GM18498 (cell line): ENCODE results near the gene POLR2L.

Experiments
- ATAC-seq: cut with Tn5 transposase; IDR thresholded peaks from one replicate; pipeline ENCODE4 v1.9.1; 2021; ENCODE audit warnings: mild to moderate bottlenecking, moderate library complexity; ENCODE audit not compliant: unreplicated experiment

Gene POLR2L

GRCh38 chr11:839875-840617, 2.3 kb downstream of the POLR2L start:
- ATAC-seq = no peak

- no peak for ATAC-seq
Measured at GRCh38 chr11:839280-839623, 3.1 kb downstream of the POLR2L start.

- no peak for ATAC-seq
Measured at GRCh38 chr11:838441-839279, 3.7 kb downstream of the POLR2L start.

GRCh38 chr11:837990-838307, 4.4 kb downstream of the POLR2L start:
- no peak for ATAC-seq

- no peak for ATAC-seq
Measured at GRCh38 chr11:837189-837989, 4.9 kb downstream of the POLR2L start.

GRCh38 chr11:836700-837099, 5.6 kb downstream of the POLR2L start:
- ATAC-seq = no peak

- no peak for ATAC-seq
Measured at GRCh38 chr11:836274-836673, 6.1 kb downstream of the POLR2L start.

GRCh38 chr11:834371-835316, 7.7 kb downstream of the POLR2L start:
- ATAC-seq = no peak

GRCh38 chr11:833849-834311, 8.4 kb downstream of the POLR2L start:
- no peak for ATAC-seq

- ATAC-seq = peak; percentile 19
Measured at GRCh38 chr11:833114-833791, 9.1 kb downstream of the POLR2L start.

GRCh38 chr11:832529-833113, 9.7 kb downstream of the POLR2L start, which contains the start of gene CD151:
Gene CD151, plus strand, starts transcription at chr11:832952. Its CDS starts 3,118 bp downstream, at chr11:836070.
- peak; percentile 48 for ATAC-seq

- no peak for ATAC-seq
Measured at GRCh38 chr11:831961-832528, 10.3 kb downstream of the POLR2L start.

- no peak for ATAC-seq
Measured at GRCh38 chr11:831118-831864, 11.0 kb downstream of the POLR2L start.

- ATAC-seq = no peak
Measured at GRCh38 chr11:830295-831117, 11.8 kb downstream of the POLR2L start.

- ATAC-seq = no peak
Measured at GRCh38 chr11:829847-830294, 12.5 kb downstream of the POLR2L start.

- ATAC-seq = no peak
Measured at GRCh38 chr11:829176-829846, 13.0 kb downstream of the POLR2L start.
